Measurements from ENCODE around the gene TIGD7. TPM values are rescaled to one million over a fixed set of nuclear protein-coding genes. Genes with fewer than 3 reads are reported as not detected.

Gene TIGD7
- total and polyA plus RNA-seq, 3 experiments from 2014 or later, result 4.9 to 5.2 (median 5.1) TPM

DNA sequence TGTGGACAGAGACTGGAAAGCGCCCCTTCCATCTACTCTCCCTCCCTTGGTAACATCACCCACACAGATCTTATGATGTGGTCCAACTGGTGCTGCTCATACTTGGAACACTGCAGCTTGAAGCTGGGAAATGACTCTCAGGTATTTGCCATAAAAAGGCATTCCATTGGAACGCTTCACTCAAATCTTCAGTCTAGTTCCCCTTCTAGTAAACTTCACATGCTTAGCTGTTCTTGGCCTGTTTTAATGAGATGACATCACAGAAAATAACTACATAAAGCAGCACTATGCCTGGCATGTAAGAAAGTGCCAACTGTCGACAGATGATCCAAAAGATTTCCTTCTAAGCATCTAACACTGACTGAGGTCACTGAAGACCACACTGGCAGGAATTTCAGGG is 12.6 kb downstream of the TIGD7 start:
- H3K36me3 ChIP-seq (ENCODE audit: insufficient read depth, low read length), result peaks cover 42% of the 10 kb centered on the region

GRCh38 chr16:3289998-3290673 is 15.1 kb downstream of the TIGD7 start:
- Histone ChIP-seq H3K4me1 (ENCODE audit: insufficient read depth, low read length) (peaks cover 4% of the 10 kb centered on the region), H3K27ac (ENCODE audit: low read depth, low read length) (no peak overlapping the region), H3K27me3 (ENCODE audit: insufficient read depth, low read length, poor library complexity, severe bottlenecking) (no peaks in the 10 kb centered on the region), H3K36me3 (ENCODE audit: insufficient read depth, low read length) (peaks cover 62% of the 10 kb centered on the region), H3K4me3 (ENCODE audit: low read length) (peak overlapping the region; percentile 52), H3K9me3 (ENCODE audit: low read length) (peaks cover 63% of the 10 kb centered on the region)
- CTCF ChIA-PET, result interaction anchor here (1.1 kb wide), 1 partner anchor 23 kb away, joined by 3 read pairs; no protein-coding TSS in a partner anchor
- Mint-ChIP-seq H3K36me3 (peaks cover 43 to 86% (median 76%) of the 10 kb centered on the region in 3 donors), H3K27me3 (no peaks in the 10 kb centered on the region), H3K4me3 (no peak overlapping the region), H3K9me3 (peaks cover 18 to 81% (median 69%) of the 10 kb centered on the region in 5 donors), H3K27ac (no peak overlapping the region), H3K4me1 (peaks cover 19 to 30% (median 20%) of the 10 kb centered on the region in 3 donors)
- POLR2A ChIA-PET, result no interaction called here
- DNase-seq, result no peak

More for the DNA sequence above, 12.6 kb downstream of the TIGD7 start:
- Histone ChIP-seq H3K27me3 (ENCODE audit: insufficient read depth, low read length, poor library complexity, severe bottlenecking) (no peaks in the 10 kb centered on the region), H3K9me3 (ENCODE audit: low read length) (peaks cover 55% of the 10 kb centered on the region), H3K4me3 (ENCODE audit: low read length) (no peak overlapping the region), H3K27ac (ENCODE audit: low read depth, low read length) (no peak overlapping the region), H3K4me1 (ENCODE audit: insufficient read depth, low read length) (no peaks in the 10 kb centered on the region)
- no peaks in the 10 kb centered on the region for H3K27me3 Mint-ChIP-seq
- H3K4me1 Mint-ChIP-seq, result peaks cover 5 to 12% (median 7%) of the 10 kb centered on the region in 3 donors
- peaks cover 34 to 73% (median 66%) of the 10 kb centered on the region in 3 donors for H3K36me3 Mint-ChIP-seq
- CTCF ChIA-PET, result interaction anchor here (1.0 to 1.4 kb wide), 4 partner anchors 10 to 163 kb away, joined by 3 read pairs; partner anchors contain the start of gene ZNF263
- H3K27ac Mint-ChIP-seq, result no peak overlapping the region
- no peak overlapping the region for H3K4me3 Mint-ChIP-seq
- DNase-seq, result no peak
- POLR2A ChIA-PET, result no interaction called here
- peaks cover 18 to 82% (median 75%) of the 10 kb centered on the region in 5 donors for H3K9me3 Mint-ChIP-seq

- Mint-ChIP-seq H3K4me3 (peak overlapping the region; percentile 88 to 97 (median 96)), H3K36me3 (peaks cover 30 to 68% (median 53%) of the 10 kb centered on the region in 3 donors), H3K4me1 (peaks cover 35 to 48% (median 41%) of the 10 kb centered on the region in 3 donors), H3K9me3 (peaks cover 0 to 44% (median 26%) of the 10 kb centered on the region in 5 donors), H3K27ac (peak overlapping the region in 2 of 8 donors; percentile 36 to 68), H3K27me3 (no peaks in the 10 kb centered on the region)
- Histone ChIP-seq H3K27me3 (ENCODE audit: insufficient read depth, low read length, poor library complexity, severe bottlenecking) (no peaks in the 10 kb centered on the region), H3K36me3 (ENCODE audit: insufficient read depth, low read length) (peaks cover 49% of the 10 kb centered on the region), H3K27ac (ENCODE audit: low read depth, low read length) (no peak overlapping the region), H3K9me3 (ENCODE audit: low read length) (peaks cover 28% of the 10 kb centered on the region), H3K4me1 (ENCODE audit: insufficient read depth, low read length) (peaks cover 25% of the 10 kb centered on the region), H3K4me3 (ENCODE audit: low read length) (peak overlapping the region; percentile 91)
- DNase-seq, result no peak
- CTCF ChIA-PET, result interaction anchor here (1.1 kb wide), 1 partner anchor 19 kb away, joined by 5 read pairs; no protein-coding TSS in a partner anchor
- POLR2A ChIA-PET, result no interaction called here
Measured at GRCh38 chr16:3285131-3285530, 20.1 kb downstream of the TIGD7 start.

- H3K9me3 Mint-ChIP-seq, result peaks cover 0 to 32% (median 15%) of the 10 kb centered on the region in 5 donors
- H3K27me3 ChIP-seq (ENCODE audit: insufficient read depth, low read length, poor library complexity, severe bottlenecking), result no peaks in the 10 kb centered on the region
- H3K27me3 Mint-ChIP-seq, result no peaks in the 10 kb centered on the region
- peak overlapping the region; percentile 95 for H3K27ac ChIP-seq (ENCODE audit: low read depth, low read length)
- POLR2A ChIA-PET, result interaction anchor here (0.6 to 1.9 kb wide), 9 partner anchors 20 to 173 kb away, joined by 3 to 21 read pairs (median 6); partner anchors contain the start of genes TIGD7, ZNF174, ZNF213 and ZNF75A
- peaks cover 15% of the 10 kb centered on the region for H3K9me3 ChIP-seq (ENCODE audit: low read length)
- H3K36me3 ChIP-seq (ENCODE audit: insufficient read depth, low read length), result peaks cover 35% of the 10 kb centered on the region
- peak overlapping the region; percentile 84 to 99 (median 96) for H3K27ac Mint-ChIP-seq
- H3K4me1 ChIP-seq (ENCODE audit: insufficient read depth, low read length), result peaks cover 25% of the 10 kb centered on the region
- peak overlapping the region; percentile 88 to 97 (median 96) for H3K4me3 Mint-ChIP-seq
- no peak for DNase-seq
- CTCF ChIA-PET, result interaction anchor here (0.7 to 2.1 kb wide), 9 partner anchors 9 to 217 kb away, joined by 3 to 7 read pairs (median 3); partner anchors contain the start of genes CLUAP1, TIGD7, ZNF174 and ZNF75A
- H3K36me3 Mint-ChIP-seq, result peaks cover 22 to 55% (median 43%) of the 10 kb centered on the region in 3 donors
- H3K4me3 ChIP-seq (ENCODE audit: low read length), result peak overlapping the region; percentile 91
- peaks cover 35 to 48% (median 41%) of the 10 kb centered on the region in 3 donors for H3K4me1 Mint-ChIP-seq
Measured at GRCh38 chr16:3283543-3284447, 21.4 kb downstream of the TIGD7 start.

GRCh38 chr16:3282730-3283542 is 22.3 kb downstream of the TIGD7 start, which contains the start of gene ZNF263:
ZNF263 (plus strand) TSS chr16:3283491; CDS start chr16:3283819, 328 bp downstream.
- Histone ChIP-seq H3K4me1 (ENCODE audit: insufficient read depth, low read length) (peaks cover 25% of the 10 kb centered on the region), H3K27ac (ENCODE audit: low read depth, low read length) (peak within 1 kb of the TSS; percentile 95), H3K4me3 (ENCODE audit: low read length) (peak within 1 kb of the TSS; percentile 91), H3K36me3 (ENCODE audit: insufficient read depth, low read length) (peaks cover 28% of the 10 kb centered on the region), H3K27me3 (ENCODE audit: insufficient read depth, low read length, poor library complexity, severe bottlenecking) (no peaks in the 10 kb centered on the region), H3K9me3 (ENCODE audit: low read length) (peaks cover 9% of the 10 kb centered on the region)
- peaks cover 35 to 48% (median 41%) of the 10 kb centered on the region in 3 donors for H3K4me1 Mint-ChIP-seq
- H3K27ac Mint-ChIP-seq, result peak within 1 kb of the TSS; percentile 84 to 99 (median 96)
- peak; percentile 87 to 95 (median 94) for DNase-seq
- H3K36me3 Mint-ChIP-seq, result peaks cover 18 to 48% (median 38%) of the 10 kb centered on the region in 3 donors
- POLR2A ChIA-PET, result interaction anchor here (0.6 to 1.9 kb wide), 17 partner anchors 16 to 435 kb away, joined by 3 to 21 read pairs (median 4); partner anchors contain the start of genes TIGD7, ZNF174, ZNF213 and ZNF75A
- peak within 1 kb of the TSS; percentile 88 to 97 (median 96) for H3K4me3 Mint-ChIP-seq
- peaks cover 0 to 25% (median 11%) of the 10 kb centered on the region in 5 donors for H3K9me3 Mint-ChIP-seq
- H3K27me3 Mint-ChIP-seq, result peaks cover 0 to 4% of the 10 kb centered on the region in 2 donors
- CTCF ChIA-PET, result interaction anchor here (0.7 to 2.1 kb wide), 9 partner anchors 10 to 218 kb away, joined by 3 to 10 read pairs (median 3); partner anchors contain the start of genes CLUAP1, TIGD7, ZNF174 and ZNF75A

DNA sequence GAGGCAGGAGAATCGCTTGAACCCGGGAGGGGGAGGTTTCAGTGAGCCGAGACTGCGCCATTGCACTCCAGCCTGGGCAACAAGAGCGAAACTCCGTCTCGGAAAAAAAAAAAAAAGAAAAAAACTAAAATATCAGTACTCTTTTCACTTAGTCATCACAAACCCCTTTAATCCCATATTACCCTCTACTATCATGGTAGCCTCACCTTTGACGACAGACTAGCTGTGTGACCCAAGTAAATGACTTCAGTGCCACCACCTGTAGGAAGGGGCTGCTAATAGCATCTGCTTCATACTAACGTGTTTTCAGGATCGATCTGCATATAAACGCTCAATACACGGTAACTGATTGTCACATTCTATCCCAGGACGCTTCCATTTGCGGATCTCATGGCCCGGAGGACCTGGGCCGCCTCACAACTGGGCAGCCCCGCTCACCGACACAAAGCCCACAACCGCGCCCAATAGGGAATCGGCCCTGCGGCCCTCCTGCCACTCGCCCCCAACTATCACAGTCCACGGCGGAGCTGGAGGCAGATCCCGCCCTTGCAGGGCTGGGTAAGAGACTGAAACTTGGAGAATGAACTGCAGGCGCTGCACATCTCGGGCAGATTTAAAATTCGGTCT is 23.0 kb downstream of the TIGD7 start:
- Histone ChIP-seq H3K27ac (ENCODE audit: low read depth, low read length) (peak overlapping the region; percentile 95), H3K27me3 (ENCODE audit: insufficient read depth, low read length, poor library complexity, severe bottlenecking) (no peaks in the 10 kb centered on the region), H3K4me1 (ENCODE audit: insufficient read depth, low read length) (peaks cover 25% of the 10 kb centered on the region), H3K36me3 (ENCODE audit: insufficient read depth, low read length) (peaks cover 23% of the 10 kb centered on the region), H3K9me3 (ENCODE audit: low read length) (peaks cover 9% of the 10 kb centered on the region), H3K4me3 (ENCODE audit: low read length) (peak overlapping the region; percentile 91)
- DNase-seq, result no peak
- Mint-ChIP-seq H3K27ac (peak overlapping the region; percentile 66 to 98 (median 89)), H3K4me3 (peak overlapping the region; percentile 87 to 97 (median 96)), H3K36me3 (peaks cover 15 to 42% (median 31%) of the 10 kb centered on the region in 3 donors), H3K9me3 (peaks cover 0 to 19% (median 6%) of the 10 kb centered on the region in 5 donors), H3K4me1 (peaks cover 35 to 48% (median 41%) of the 10 kb centered on the region in 3 donors), H3K27me3 (peaks cover 0 to 4% of the 10 kb centered on the region in 2 donors)
- POLR2A ChIA-PET, result interaction anchor here (0.6 to 1.9 kb wide), 15 partner anchors 15 to 436 kb away, joined by 3 to 21 read pairs (median 4); partner anchors contain the start of genes TIGD7, ZNF174, ZNF213 and ZNF75A
- CTCF ChIA-PET, result interaction anchor here (0.7 to 2.1 kb wide), 7 partner anchors 10 to 219 kb away, joined by 3 to 10 read pairs (median 3); partner anchors contain the start of genes CLUAP1, ZNF174 and ZSCAN32

Measured in CD8-positive, alpha-beta memory T cell (primary cell).